Fibroblast of skin of abdomen (primary cell): ENCODE measurements around the gene CRISP1. TPM values are rescaled to one million over a fixed set of nuclear protein-coding genes. Genes with fewer than 3 reads are reported as not detected.
"Not testable (repeated sequence)": the region's sequence is repeated elsewhere in the genome, so short reads cannot be mapped to it uniquely, and the experiment has no call there.

Experiments
- DNase-seq: peaks from one replicate; pipeline ENCODE4 v3.0.0-alpha.2; 2013
- polyA plus RNA-seq, 2 experiments: library from polyadenylated mRNA; unstranded; fragments of 120-200 nt; gene quantifications; one replicate each; pipeline ENCODE4 v1.2.1, GENCODE V29; 2013; ENCODE audit not compliant: insufficient read length in 2 of 2

Gene CRISP1
- not detected for polyA plus RNA-seq (2013, experiment 1 of 2; ENCODE audit: insufficient read length)
- not detected for polyA plus RNA-seq (2013, experiment 2 of 2; ENCODE audit: insufficient read length)

GRCh38 chr6:49866485-49866943 lies at the start of gene CRISP1:
CRISP1 (minus strand) TSS chr6:49866535; CDS start chr6:49857400, 9,135 bp downstream.
- no peak for DNase-seq

- no peak for DNase-seq
Measured at GRCh38 chr6:49915035-49915434, 48.7 kb upstream of the CRISP1 start.

GRCh38 chr6:49913636-49914375 lies 47.5 kb upstream of the CRISP1 start:
- DNase-seq, result no peak

GRCh38 chr6:49912196-49912595 lies 45.9 kb upstream of the CRISP1 start:
- no peak for DNase-seq

- DNase-seq, result no peak
Measured at GRCh38 chr6:49911252-49911651, 44.9 kb upstream of the CRISP1 start.

GRCh38 chr6:49909563-49909962 lies 43.2 kb upstream of the CRISP1 start:
- no peak for DNase-seq

- DNase-seq, result no peak
Measured at GRCh38 chr6:49906526-49906925, 40.2 kb upstream of the CRISP1 start.

GRCh38 chr6:49905296-49905695 lies 39.0 kb upstream of the CRISP1 start:
- no peak for DNase-seq

- DNase-seq, result no peak
Measured at GRCh38 chr6:49902856-49903255, 36.5 kb upstream of the CRISP1 start.

- DNase-seq, result no peak
Measured at GRCh38 chr6:49898904-49899566, 32.7 kb upstream of the CRISP1 start.

- DNase-seq, result not testable (repeated sequence)
Measured at GRCh38 chr6:49895553-49895952, 29.2 kb upstream of the CRISP1 start.

GRCh38 chr6:49892280-49892679 lies 25.9 kb upstream of the CRISP1 start:
- no peak for DNase-seq

- DNase-seq, result no peak
Measured at GRCh38 chr6:49890988-49891387, 24.7 kb upstream of the CRISP1 start.

- DNase-seq, result no peak
Measured at GRCh38 chr6:49888742-49889431, 22.6 kb upstream of the CRISP1 start.

GRCh38 chr6:49868951-49869529 lies 2.7 kb upstream of the CRISP1 start:
- DNase-seq, result no peak

GRCh38 chr6:49856282-49856681 lies 10.1 kb downstream of the CRISP1 start:
- DNase-seq, result no peak

GRCh38 chr6:49855221-49855620 lies 11.1 kb downstream of the CRISP1 start:
- DNase-seq, result no peak

GRCh38 chr6:49852975-49853374 lies 13.4 kb downstream of the CRISP1 start:
- no peak for DNase-seq

GRCh38 chr6:49849213-49849907 lies 17.0 kb downstream of the CRISP1 start:
- peak; percentile 36 for DNase-seq

GRCh38 chr6:49847673-49848072 lies 18.7 kb downstream of the CRISP1 start:
- no peak for DNase-seq

GRCh38 chr6:49847014-49847413 lies 19.3 kb downstream of the CRISP1 start:
- no peak for DNase-seq

- DNase-seq, result no peak
Measured at GRCh38 chr6:49841424-49841823, 24.9 kb downstream of the CRISP1 start.
